Measurements from ENCODE around the gene FBXL3.

- TF ChIP-seq MLX (CRISPR knock-in tag; IDR thresholded peaks at IDR 0.05) (no peak), ATF6 (CRISPR knock-in tag; IDR thresholded peaks at IDR 0.05) (no peak), CTCF (IDR thresholded peaks at IDR 0.05) (no peak), FOXJ3 (CRISPR knock-in tag; IDR thresholded peaks at IDR 0.05; ENCODE audit: borderline replicate concordance) (no peak), NR3C1 (CRISPR knock-in tag; conservative IDR thresholded peaks at IDR 0.05; ENCODE audit: low read depth) (no peak)
Observed at GRCh38 chr13:77040835-77041234, 13.9 kb upstream of the FBXL3 start.
